Keratinocyte (primary cell): Measurements from ENCODE around the gene PPFIBP2. TPM values are rescaled to one million over a fixed set of nuclear protein-coding genes. Genes with fewer than 3 reads are reported as not detected.
A peak's percentile ranks its signal among the peaks of the same experiment; 100 is the strongest.

Experiments
- DNase-seq: peaks from one replicate; pipeline ENCODE4 v3.0.0-alpha.2; 2011; ENCODE audit warnings: low read depth, missing footprints, low spot score
- FAIRE-seq: peaks from 2 replicates; lab custom pipeline; 2011; peaks lifted over from hg19 to GRCh38; lab: Jason Lieb, UNC
- H2AFZ ChIP-seq: 2 replicates; pipeline ENCODE4 v1.6.0; 2012; ENCODE audit warnings: low read length, control low read depth, inconsistent platforms; ENCODE audit not compliant: control insufficient read depth
- H3K27ac ChIP-seq: 2 replicates; pipeline ENCODE4 v1.5.1; 2011; ENCODE audit warnings: low read length; ENCODE audit not compliant: control insufficient read depth, insufficient read depth
- H3K27me3 ChIP-seq: 3 replicates; pipeline ENCODE4 v1.6.0; 2011; ENCODE audit warnings: low read length; ENCODE audit not compliant: control insufficient read depth, insufficient read depth; ENCODE audit errors: extremely low read depth
- H3K36me3 ChIP-seq, 2 experiments: 2 replicates in 1 of 2; 3 replicates in 1 of 2; pipeline ENCODE4 v1.5.1; 2011; ENCODE audit warnings: low read length in 2 of 2, mild to moderate bottlenecking in 1 of 2; ENCODE audit not compliant: control insufficient read depth in 2 of 2, insufficient read depth in 2 of 2; ENCODE audit errors: extremely low read depth in 1 of 2
- H3K4me1 ChIP-seq: 3 replicates; pipeline ENCODE4 v1.5.1; 2011; ENCODE audit warnings: low read length; ENCODE audit not compliant: control insufficient read depth, insufficient read depth; ENCODE audit errors: extremely low read depth
- H3K4me2 ChIP-seq: 3 replicates; pipeline ENCODE4 v1.6.0; 2011; ENCODE audit warnings: low read depth, low read length; ENCODE audit not compliant: control insufficient read depth, insufficient read depth; ENCODE audit errors: extremely low read depth
- H3K4me3 ChIP-seq, 3 experiments: fragments of 200-600 bp in 1 of 3; sonication (generic) in 1 of 3; 2 replicates in 2 of 3; 3 replicates in 1 of 3; pipeline ENCODE4 v1.5.1; 2011 to 2016; ENCODE audit warnings: low read length in 3 of 3, mild to moderate bottlenecking in 3 of 3, control low read depth in 2 of 3, inconsistent platforms in 1 of 3, low read depth in 1 of 3, mixed read lengths in 1 of 3, mixed run types in 1 of 3, moderate library complexity in 1 of 3; ENCODE audit not compliant: control insufficient read depth in 2 of 3, insufficient read depth in 2 of 3; ENCODE audit errors: extremely low read depth in 1 of 3
- H3K79me2 ChIP-seq: 2 replicates; pipeline ENCODE4 v1.6.0; 2012; ENCODE audit warnings: low read length; ENCODE audit not compliant: control insufficient read depth, insufficient read depth
- H3K9ac ChIP-seq: 3 replicates; pipeline ENCODE4 v1.6.0; 2011; ENCODE audit warnings: low read length; ENCODE audit not compliant: control insufficient read depth, insufficient read depth; ENCODE audit errors: extremely low read depth
- H3K9me1 ChIP-seq: 3 replicates; pipeline ENCODE4 v1.6.0; 2011; ENCODE audit warnings: low read length; ENCODE audit not compliant: control insufficient read depth, insufficient read depth; ENCODE audit errors: extremely low read depth
- H3K9me3 ChIP-seq: 2 replicates; pipeline ENCODE4 v1.5.1; 2012; ENCODE audit warnings: low read depth, low read length; ENCODE audit not compliant: control insufficient read depth
- H4K20me1 ChIP-seq: 3 replicates; pipeline ENCODE4 v1.6.0; 2011; ENCODE audit warnings: low read length; ENCODE audit not compliant: control insufficient read depth, insufficient read depth; ENCODE audit errors: extremely low read depth
- CTCF ChIP-seq, 3 experiments: IDR thresholded peaks in 1 of 3; conservative IDR thresholded peaks in 1 of 3; optimal IDR thresholded peaks in 1 of 3; 2 replicates in 2 of 3; 3 replicates in 1 of 3; pipeline versions ENCODE3 to v1.5.1; 2011; ENCODE audit warnings: low read length in 3 of 3, mild to moderate bottlenecking in 3 of 3, moderate library complexity in 2 of 3, control low read depth in 1 of 3, inconsistent platforms in 1 of 3; ENCODE audit not compliant: insufficient read depth in 2 of 3; ENCODE audit errors: extremely low read depth in 1 of 3
- EZH2 ChIP-seq: IDR thresholded peaks from one replicate; pipeline ENCODE4 v1.6.1; 2012; ENCODE audit warnings: inconsistent platforms, mild to moderate bottlenecking, low read length, moderate library complexity
- dilution Hi-C: fragments of 300-500 bp; cut with MboI; formaldehyde crosslinking; loops from one replicate; pipeline ENCODE4 v1.7.0; 2020; ENCODE audit warnings: low sequenced_read_pairs; ENCODE audit not compliant: extremely low pct_ligation_motif_present
- polyA plus RNA-seq, 5 experiments: library from polyadenylated mRNA; depleted of rRNA in 3 of 5; stranded (reverse) in 3 of 5; stranded (forward) in 1 of 5; unstranded in 1 of 5; fragments of >200 nt; gene quantifications; 1 replicate in 1 of 5; 2 replicates in 3 of 5; 3 replicates in 1 of 5; pipeline versions ENCODE4 v1.2.1 to v1.2.3, GENCODE V29; 2011 to 2012; ENCODE audit warnings: missing spikeins in 2 of 5, low read depth in 1 of 5, low replicate concordance in 1 of 5

PPFIBP2 gene
- polyA plus RNA-seq, 1 donor (not counting 4 experiments of a cell fraction or from before 2014, with no cell fraction given): 11.0 TPM

- dilution Hi-C loops: no loop called here
- peak; percentile 49 for FAIRE-seq
- Histone ChIP-seq H3K4me3 (no peak overlapping the region), H3K27ac (peak overlapping the region; percentile 58), H4K20me1 (no peaks in the 10 kb centered on the region), H3K9me1 (no peaks in the 10 kb centered on the region), H3K36me3 (peaks cover 0 to 5% of the 10 kb centered on the region in 2 experiments), H3K4me2 (no peak overlapping the region), H3K79me2 (no peaks in the 10 kb centered on the region), H3K9me3 (no peaks in the 10 kb centered on the region), H3K4me1 (peaks cover 47% of the 10 kb centered on the region), H2AFZ (peak overlapping the region; percentile 39), H3K9ac (peak overlapping the region; percentile 41), H3K27me3 (no peaks in the 10 kb centered on the region)
- TF ChIP-seq CTCF (optimal IDR thresholded peaks at IDR 0.05 in 1 of 3, IDR thresholded peaks at IDR 0.05 in 1 of 3, conservative IDR thresholded peaks at IDR 0.05 in 1 of 3; ENCODE audit: extremely low read depth in 1 of 3, insufficient read depth in 2 of 3, low read length in 3 of 3): no peak
- TF ChIP-seq EZH2: no peak
- no peak for DNase-seq
Observed at GRCh38 chr11:7671347-7672215, 157.8 kb downstream of the PPFIBP2 start.

GRCh38 chr11:7672276-7672959 lies 158.6 kb downstream of the PPFIBP2 start:
- no peak overlapping the region for H3K4me2 ChIP-seq
- no peak for FAIRE-seq
- H3K4me1 ChIP-seq: peaks cover 55% of the 10 kb centered on the region
- dilution Hi-C loops: no loop called here
- no peaks in the 10 kb centered on the region for H4K20me1 ChIP-seq
- no peak for TF ChIP-seq EZH2
- TF ChIP-seq CTCF (optimal IDR thresholded peaks at IDR 0.05 in 1 of 3, IDR thresholded peaks at IDR 0.05 in 1 of 3, conservative IDR thresholded peaks at IDR 0.05 in 1 of 3; ENCODE audit: extremely low read depth in 1 of 3, insufficient read depth in 2 of 3, low read length in 3 of 3): no peak
- peak overlapping the region; percentile 45 for H3K27ac ChIP-seq
- DNase-seq: no peak
- no peaks in the 10 kb centered on the region for H3K79me2 ChIP-seq
- H3K27me3 ChIP-seq: no peaks in the 10 kb centered on the region
- peaks cover 0 to 2% of the 10 kb centered on the region in 2 experiments for H3K36me3 ChIP-seq
- H3K9me3 ChIP-seq: no peaks in the 10 kb centered on the region
- no peak overlapping the region for H3K9ac ChIP-seq
- H3K4me3 ChIP-seq: no peak overlapping the region
- H3K9me1 ChIP-seq: no peaks in the 10 kb centered on the region
- no peak overlapping the region for H2AFZ ChIP-seq
